GM21576 (cell line): ENCODE data around the gene FLVCR2.
A peak's percentile ranks its signal among the peaks of the same experiment; 100 is the strongest.
"Not testable (repeated sequence)": the region's sequence is repeated elsewhere in the genome, so short reads cannot be mapped to it uniquely, and the experiment has no call there.

ENCODE experiments used
- ATAC-seq: cut with Tn5 transposase; IDR thresholded peaks from one replicate; pipeline ENCODE4 v1.9.1; 2021; ENCODE audit warnings: mild to moderate bottlenecking, moderate library complexity; ENCODE audit not compliant: unreplicated experiment

Gene FLVCR2

GRCh38 chr14:75660238-75660629 lies 81.8 kb downstream of the FLVCR2 start:
- ATAC-seq: no peak

DNA sequence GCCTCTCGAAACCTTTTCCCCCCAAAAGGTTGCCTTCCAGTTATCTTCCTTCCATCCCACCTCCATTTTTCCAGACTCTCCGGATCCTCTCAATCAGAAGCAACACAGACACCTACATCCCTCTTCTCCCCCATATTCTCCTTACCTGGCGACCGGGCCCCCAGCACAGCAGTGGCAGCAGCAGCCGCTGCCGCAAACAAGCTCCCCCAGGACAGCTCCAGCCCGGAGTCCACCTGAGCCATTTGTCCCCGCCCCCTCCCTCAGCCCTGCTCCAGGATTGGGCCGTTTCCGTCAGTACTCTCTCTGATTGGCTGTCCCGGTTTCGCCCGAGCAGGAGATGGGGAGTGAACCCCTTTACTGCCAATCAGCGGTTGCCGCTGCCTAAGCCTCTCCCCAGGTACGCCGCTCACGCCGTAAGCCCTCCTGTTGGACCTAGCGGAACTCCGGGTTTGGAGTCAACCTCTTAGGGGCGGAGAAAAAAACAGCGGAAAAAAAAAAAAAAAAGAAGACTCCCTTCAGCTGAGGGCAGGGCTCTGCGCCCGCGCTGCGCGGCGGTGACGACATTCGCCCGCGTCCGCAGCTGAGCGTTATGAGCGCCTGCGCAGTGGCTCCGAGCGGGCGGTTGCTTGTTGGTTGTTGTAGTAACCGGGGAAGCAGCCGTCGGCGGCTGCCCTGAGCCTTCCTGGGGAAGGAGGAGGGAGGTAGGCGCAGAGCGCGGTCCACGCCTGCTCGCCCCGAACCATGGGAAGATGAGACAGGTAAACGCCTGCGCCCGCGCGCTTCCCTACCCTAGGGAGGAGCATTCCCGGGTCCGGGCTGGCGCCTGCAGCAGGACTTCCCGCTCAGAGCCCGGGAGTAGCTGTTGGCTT lies 82.4 kb downstream of the FLVCR2 start, which contains the start of the genes ERG28 and TTLL5:
Gene ERG28, minus strand, starts transcription at position 247 of the 869 bp plus-strand sequence. CDS start 3,374 bp downstream, outside the sequence.
Gene TTLL5, plus strand, starts transcription at position 617 of the 869 bp plus-strand sequence. CDS start 1,904 bp downstream, outside the sequence.
- peak; percentile 95 for ATAC-seq

DNA sequence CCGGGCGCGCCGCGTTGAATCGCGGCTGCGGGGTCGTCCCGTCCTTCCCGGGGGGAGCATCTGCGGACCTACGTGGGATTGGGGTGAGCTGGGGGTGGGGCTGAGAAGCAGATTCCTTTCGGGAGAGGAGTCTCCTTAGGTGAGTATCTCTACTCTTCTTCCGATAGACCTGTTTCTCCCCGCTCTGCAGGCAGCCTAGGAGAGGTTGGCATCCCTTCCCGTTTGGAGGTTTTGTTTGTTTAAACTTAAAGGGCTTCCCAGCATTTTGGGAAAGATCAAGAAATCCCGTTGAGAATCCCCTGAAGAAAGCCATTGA lies 83.0 kb downstream of the FLVCR2 start:
- no peak for ATAC-seq

GRCh38 chr14:75662966-75663365 lies 84.5 kb downstream of the FLVCR2 start:
- no peak for ATAC-seq

DNA sequence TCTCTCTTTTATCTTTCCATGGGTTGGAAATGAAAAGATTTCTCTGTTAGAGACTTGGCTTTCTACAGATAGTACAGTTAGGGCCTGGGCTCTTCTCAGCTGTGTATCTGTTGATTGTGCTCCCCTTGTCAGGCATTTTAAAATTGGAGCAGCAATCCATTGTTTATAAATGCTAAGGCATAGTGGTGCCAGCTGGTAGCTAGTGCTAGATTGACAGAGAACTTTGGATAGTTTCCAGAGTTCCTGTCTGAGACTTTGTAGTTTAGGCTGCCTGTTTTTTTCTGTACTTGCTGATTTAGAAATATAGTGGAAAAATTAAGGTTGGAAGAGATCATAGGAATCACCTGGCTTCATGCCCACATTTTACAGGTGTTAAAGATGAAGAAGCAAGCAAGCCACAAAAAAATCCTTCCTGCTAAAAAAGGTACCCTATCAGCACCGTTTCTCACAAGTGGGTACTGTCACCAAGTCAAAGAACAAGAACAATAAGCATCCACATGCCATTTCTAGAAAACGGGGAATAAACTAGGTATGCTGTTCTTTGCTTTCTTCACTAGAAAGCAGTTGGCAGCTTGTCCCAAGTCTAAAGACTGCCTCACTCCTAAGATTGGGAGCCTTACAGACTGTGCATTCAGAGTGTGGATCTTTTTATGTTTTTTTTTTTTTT lies 88.8 kb downstream of the FLVCR2 start:
- no peak for ATAC-seq

- ATAC-seq: no peak
Measured at GRCh38 chr14:75672605-75673192, 94.3 kb downstream of the FLVCR2 start.

DNA sequence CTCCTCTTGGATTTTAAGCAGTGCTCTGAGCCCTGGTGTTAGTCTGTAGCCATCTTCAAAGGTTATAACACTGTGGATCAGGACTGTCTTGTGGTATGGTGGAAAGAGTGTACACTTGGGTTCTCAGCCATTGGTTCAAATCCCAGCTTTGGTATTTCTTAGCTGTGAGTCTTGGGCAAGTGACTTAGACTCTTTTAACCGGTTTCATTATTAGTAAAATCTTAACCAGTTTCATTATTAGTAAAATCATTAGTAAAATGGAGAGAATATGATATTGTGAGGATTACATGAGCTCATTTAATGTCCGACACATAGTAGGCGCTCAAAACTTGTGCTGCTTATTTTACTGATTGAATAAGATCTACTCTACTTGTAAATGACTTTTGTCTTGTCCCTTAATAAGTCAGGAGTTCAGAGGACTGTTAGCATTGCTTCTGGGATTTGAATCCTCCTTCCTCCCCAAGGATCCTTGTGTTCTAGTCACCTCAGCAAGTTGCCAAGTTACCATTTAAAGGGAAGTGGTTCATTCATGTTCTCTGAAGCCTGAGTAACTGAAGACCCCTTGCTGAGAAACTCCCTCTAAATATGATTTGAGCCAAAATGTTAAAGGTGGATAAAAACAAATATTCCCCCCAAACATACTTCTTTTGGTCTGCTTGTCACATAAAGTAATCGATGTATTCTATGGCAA lies 95.1 kb downstream of the FLVCR2 start:
- ATAC-seq: no peak

- ATAC-seq: no peak
Measured at GRCh38 chr14:75675265-75675960, 97.0 kb downstream of the FLVCR2 start.

- ATAC-seq: no peak
Measured at GRCh38 chr14:75685910-75686309, 107.5 kb downstream of the FLVCR2 start.

- no peak for ATAC-seq
Measured at GRCh38 chr14:75689012-75689411, 110.6 kb downstream of the FLVCR2 start.

DNA sequence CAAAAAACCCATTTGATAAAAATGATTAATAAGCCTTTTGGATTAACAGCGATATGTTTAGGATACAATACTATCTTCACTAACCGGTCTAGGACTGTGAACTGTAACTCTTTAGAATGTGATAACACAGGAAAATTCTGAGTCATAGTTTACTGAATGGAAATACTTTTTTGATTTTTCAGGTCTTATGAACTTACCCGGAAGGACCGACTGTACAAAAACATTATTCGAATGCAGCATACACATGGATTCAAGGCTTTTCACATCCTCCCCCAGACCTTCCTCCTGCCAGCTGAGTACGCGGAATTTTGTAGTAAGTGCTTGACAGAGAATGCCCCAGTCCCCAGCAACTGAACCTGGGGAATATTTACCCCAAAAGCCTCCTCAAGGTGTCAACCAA lies 111.6 kb downstream of the FLVCR2 start:
- no peak for ATAC-seq

DNA sequence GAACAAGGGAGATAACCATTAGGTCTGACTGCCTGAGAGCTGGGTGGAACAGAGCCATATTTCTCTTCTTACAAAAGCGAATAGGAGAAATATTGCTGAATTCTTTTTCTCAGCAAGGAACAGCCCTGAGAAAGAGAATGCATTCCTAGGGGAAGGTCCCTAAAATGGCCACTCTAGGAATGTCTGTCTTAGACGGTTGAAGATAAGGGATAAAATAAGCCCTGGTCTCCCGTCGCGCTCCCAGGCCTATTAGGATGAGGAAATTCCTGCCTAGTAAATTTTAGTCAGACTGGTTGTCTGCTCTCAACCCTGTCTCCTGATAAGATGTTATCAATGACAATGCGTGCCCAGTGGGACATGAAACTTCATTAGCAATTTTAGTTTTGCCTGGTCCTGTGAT lies 116.6 kb downstream of the FLVCR2 start:
- not testable (repeated sequence) for ATAC-seq

GRCh38 chr14:75697386-75697785 lies 119.0 kb downstream of the FLVCR2 start:
- ATAC-seq: no peak
